Spleen (tissue), 11 donors: Measurements from ENCODE around the gene NPW. TPM values are rescaled to one million over a fixed set of nuclear protein-coding genes. Genes with fewer than 3 reads are reported as not detected.

Experiments used
- DNase-seq: peaks from one replicate; pipeline ENCODE4 v3.0.0-alpha.2; 2020
- H3K27ac ChIP-seq, 8 donors: fragments of 200-600 bp; sonication (generic) in 7 of 8; 1 replicate in 4 of 8; 2 replicates in 4 of 8; pipeline versions ENCODE4 v1.5.0 to v1.8.0; 2016 to 2021; ENCODE audit warnings: inconsistent platforms in 4 of 8, mild to moderate bottlenecking in 4 of 8, moderate library complexity in 1 of 8
- H3K27me3 ChIP-seq, 7 donors: fragments of 200-600 bp; sonication (generic) in 6 of 7; replicated peaks in 1 of 7; 1 replicate in 4 of 7; 2 replicates in 3 of 7; pipeline versions ENCODE4 v1.5.0 to v1.8.0; 2016 to 2021; ENCODE audit warnings: inconsistent platforms in 3 of 7, mild to moderate bottlenecking in 1 of 7
- H3K36me3 ChIP-seq, 6 donors: fragments of 200-600 bp; sonication (generic) in 5 of 6; 1 replicate in 4 of 6; 2 replicates in 2 of 6; pipeline versions ENCODE4 v1.5.0 to v1.8.0; 2016 to 2021; ENCODE audit warnings: inconsistent platforms in 2 of 6
- H3K4me1 ChIP-seq, 6 donors: fragments of 200-600 bp; sonication (generic) in 5 of 6; 1 replicate in 3 of 6; 2 replicates in 3 of 6; pipeline versions ENCODE4 v1.5.0 to v1.8.0; 2016 to 2021; ENCODE audit warnings: inconsistent platforms in 3 of 6
- H3K4me3 ChIP-seq, 8 donors: fragments of 200-600 bp; sonication (generic) in 7 of 8; 1 replicate in 4 of 8; 2 replicates in 4 of 8; pipeline versions ENCODE4 v1.5.0 to v1.8.0; 2016 to 2021; ENCODE audit warnings: inconsistent platforms in 4 of 8, mild to moderate bottlenecking in 4 of 8, moderate library complexity in 2 of 8
- H3K9me3 ChIP-seq, 8 donors: fragments of 200-600 bp; sonication (generic) in 7 of 8; 1 replicate in 4 of 8; 2 replicates in 4 of 8; pipeline versions ENCODE4 v1.5.0 to v1.8.0; 2016 to 2021; ENCODE audit warnings: inconsistent platforms in 4 of 8
- CTCF ChIP-seq, 11 experiments: fragments of 200-600 bp in 7 of 11; fragments of 450-650 bp in 4 of 11; sonication (generic) in 4 of 11; IDR thresholded peaks in 8 of 11; conservative IDR thresholded peaks in 3 of 11; 1 replicate in 7 of 11; 2 replicates in 4 of 11; pipeline versions ENCODE4 v1.4.0 to v1.8.0; 2016 to 2021; ENCODE audit warnings: antibody characterized with exemption in 11 of 11, inconsistent platforms in 4 of 11, mild to moderate bottlenecking in 1 of 11
- POLR2A ChIP-seq, 3 donors: fragments of 450-650 bp; IDR thresholded peaks; one replicate each; pipeline ENCODE4 v1.5.1; 2017; ENCODE audit warnings: antibody characterized with exemption in 3 of 3, mild to moderate bottlenecking in 1 of 3
- POLR2AphosphoS5 ChIP-seq, 3 donors: sonication (generic); formaldehyde crosslinking; IDR thresholded peaks; one replicate each; pipeline ENCODE4 v1.5.1; 2017; ENCODE audit warnings: antibody characterized with exemption in 3 of 3
- WGBS, 5 donors: extraction: QIAGEN DNeasy Blood & Tissue Kit in 3 of 5; methylation state at CpG; one replicate each; pipeline versions ENCODE4 v1.1.5 to v1.1.7; 2013 to 2018; 5-methylcytosine and 5-hydroxymethylcytosine counted together
- intact Hi-C: fragments of 100-400 bp; cut with DNase I; formaldehyde crosslinking; loops from one replicate; pipeline ENCODE4 v1.15.0; 2023; ENCODE audit warnings: low total_unique reads
- polyA plus RNA-seq, 3 donors: library from polyadenylated mRNA; stranded (reverse); fragments of 200-250 nt; gene quantifications; one replicate each; pipeline ENCODE4 v1.2.1, GENCODE V29; 2013
- total RNA-seq, 7 donors: library from RNA; depleted of rRNA in 3 of 7; stranded (reverse); fragments of >200 nt in 3 of 7; fragmentation: NEBNext Ultra II Directional in 4 of 7; extraction: Animal tissue kit (Norgen Biotek cat#: 25700) in 4 of 7; gene quantifications; one replicate each; pipeline versions ENCODE4 v1.1.0 to v1.2.1, GENCODE V29; 2016 to 2021
- donor health status: healthy with polysubstance abuse.
- donor health status: DM: no; HTN: no; CAD: no; lungs with moderate emphysema.
- donor health status: DM: no; HTN: no; CAD: no.
- donor health status: Bipolar disorder and iron deficiency.
- donor health status: healthy.
- donor health status: DM: no; HTN: no; CAD: no.
- donor health status: DM: yes; HTN: yes; CAD: no.

The NPW gene
- total and polyA plus RNA-seq, 10 donors = 0.30 to 2.5 (median 0.94) TPM; not detected in 3

GRCh38 chr16:1993731-1994131 lies 25.9 kb upstream of the NPW start:
- peaks cover 11 to 45% (median 30%) of the 10 kb centered on the region in 6 donors for H3K4me1 ChIP-seq
- H3K36me3 ChIP-seq = peaks cover 0 to 27% (median 21%) of the 10 kb centered on the region in 6 donors
- intact Hi-C loops = no loop called here
- peak overlapping the region in 3 of 8 donors; percentile 31 to 93 (median 87) for H3K27ac ChIP-seq
- H3K9me3 ChIP-seq = peaks cover 0 to 5% (median 0%) of the 10 kb centered on the region in 8 donors
- H3K27me3 ChIP-seq = peaks cover 0 to 31% (median 22%) of the 10 kb centered on the region in 7 donors
- TF ChIP-seq POLR2A (IDR thresholded peaks at IDR 0.05) (no peak), POLR2AphosphoS5 (IDR thresholded peaks at IDR 0.05) (no peak), CTCF (IDR thresholded peaks at IDR 0.05 in 8 of 11, conservative IDR thresholded peaks at IDR 0.05 in 3 of 11) (no peak)
- DNase-seq = peak; percentile 78
- WGBS, 5 donors = 51 to 68% (median 56%) methylated on average over 2 of the region's 2 CpGs
- no peak overlapping the region for H3K4me3 ChIP-seq

GRCh38 chr16:1997494-1998359 lies 21.9 kb upstream of the NPW start:
- 88 to 94% (median 89%) methylated on average over 21 to 26 of the region's 26 CpGs for WGBS, 5 donors
- intact Hi-C loops = no loop called here
- Histone ChIP-seq H3K27me3 (no peaks in the 10 kb centered on the region), H3K27ac (peak overlapping the region in 1 of 8 donors; percentile 20), H3K4me1 (peaks cover 0 to 17% (median 5%) of the 10 kb centered on the region in 6 donors), H3K9me3 (peaks cover 0 to under 1% (median 0%) of the 10 kb centered on the region in 8 donors), H3K4me3 (no peak overlapping the region), H3K36me3 (peaks cover 0 to 67% (median 61%) of the 10 kb centered on the region in 6 donors)
- DNase-seq = peak; percentile 74
- TF ChIP-seq CTCF (IDR thresholded peaks at IDR 0.05 in 8 of 11, conservative IDR thresholded peaks at IDR 0.05 in 3 of 11) (no peak), POLR2AphosphoS5 (IDR thresholded peaks at IDR 0.05) (peak in 2 of 3 donors; percentile 4 to 42)

GRCh38 chr16:1998360-1998835 lies 21.2 kb upstream of the NPW start:
- H3K9me3 ChIP-seq = no peaks in the 10 kb centered on the region
- H3K27me3 ChIP-seq = no peaks in the 10 kb centered on the region
- H3K36me3 ChIP-seq = peaks cover 5 to 74% (median 68%) of the 10 kb centered on the region in 6 donors
- H3K27ac ChIP-seq = peak overlapping the region in 1 of 8 donors; percentile 20
- intact Hi-C loops = no loop called here
- TF ChIP-seq CTCF (IDR thresholded peaks at IDR 0.05 in 8 of 11, conservative IDR thresholded peaks at IDR 0.05 in 3 of 11) (no peak), POLR2AphosphoS5 (IDR thresholded peaks at IDR 0.05) (no peak), POLR2A (IDR thresholded peaks at IDR 0.05) (no peak)
- H3K4me1 ChIP-seq = peaks cover 1 to 20% (median 3%) of the 10 kb centered on the region in 6 donors
- WGBS, 5 donors = 90 to 95% (median 91%) methylated on average over 15 to 27 of the region's 27 CpGs
- no peak for DNase-seq
- no peak overlapping the region for H3K4me3 ChIP-seq
